Fibroblast of pulmonary artery (primary cell): ENCODE results near the gene PATL2.
"Not testable (repeated sequence)": the region's sequence is repeated elsewhere in the genome, so short reads cannot be mapped to it uniquely, and the experiment has no call there.

Experiments used
- DNase-seq: peaks from one replicate; pipeline ENCODE4 v3.0.0-alpha.2; 2010; ENCODE audit warnings: low read depth
- H3K4me3 ChIP-seq: replicated peaks from 2 replicates; pipeline ENCODE4 v1.5.1; 2011; ENCODE audit warnings: low read depth, mild to moderate bottlenecking, control low read depth, low read length, moderate library complexity
- TF ChIP-seq, protein P1 (sequence below): IDR thresholded peaks from 2 replicates; pipeline ENCODE4 v1.5.1; 2011; ENCODE audit warnings: mild to moderate bottlenecking, control low read depth, low read length, inconsistent platforms; ENCODE audit errors: missing control alignments

The PATL2 gene

DNA sequence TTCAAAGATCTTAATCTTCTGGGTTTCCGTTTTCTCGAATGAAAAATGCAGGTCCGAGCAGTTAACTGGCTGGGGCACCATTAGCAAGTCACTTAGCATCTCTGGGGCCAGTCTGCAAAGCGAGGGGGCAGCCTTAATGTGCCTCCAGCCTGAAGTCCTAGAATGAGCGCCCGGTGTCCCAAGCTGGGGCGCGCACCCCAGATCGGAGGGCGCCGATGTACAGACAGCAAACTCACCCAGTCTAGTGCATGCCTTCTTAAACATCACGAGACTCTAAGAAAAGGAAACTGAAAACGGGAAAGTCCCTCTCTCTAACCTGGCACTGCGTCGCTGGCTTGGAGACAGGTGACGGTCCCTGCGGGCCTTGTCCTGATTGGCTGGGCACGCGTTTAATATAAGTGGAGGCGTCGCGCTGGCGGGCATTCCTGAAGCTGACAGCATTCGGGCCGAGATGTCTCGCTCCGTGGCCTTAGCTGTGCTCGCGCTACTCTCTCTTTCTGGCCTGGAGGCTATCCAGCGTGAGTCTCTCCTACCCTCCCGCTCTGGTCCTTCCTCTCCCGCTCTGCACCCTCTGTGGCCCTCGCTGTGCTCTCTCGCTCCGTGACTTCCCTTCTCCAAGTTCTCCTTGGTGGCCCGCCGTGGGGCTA, at the start of gene PATL2, which contains the start of gene B2M:
Gene PATL2 (minus strand): TSS at position 228 of the 647 bp plus-strand sequence. CDS start 34,833 bp downstream, outside the sequence.
Gene B2M (plus strand): TSS at position 422 of the 647 bp plus-strand sequence. CDS start 30 bp downstream, at position 452.
- H3K4me3 ChIP-seq, result peak within 1 kb of the TSS; percentile 98
- TF ChIP-seq, protein P1, sequence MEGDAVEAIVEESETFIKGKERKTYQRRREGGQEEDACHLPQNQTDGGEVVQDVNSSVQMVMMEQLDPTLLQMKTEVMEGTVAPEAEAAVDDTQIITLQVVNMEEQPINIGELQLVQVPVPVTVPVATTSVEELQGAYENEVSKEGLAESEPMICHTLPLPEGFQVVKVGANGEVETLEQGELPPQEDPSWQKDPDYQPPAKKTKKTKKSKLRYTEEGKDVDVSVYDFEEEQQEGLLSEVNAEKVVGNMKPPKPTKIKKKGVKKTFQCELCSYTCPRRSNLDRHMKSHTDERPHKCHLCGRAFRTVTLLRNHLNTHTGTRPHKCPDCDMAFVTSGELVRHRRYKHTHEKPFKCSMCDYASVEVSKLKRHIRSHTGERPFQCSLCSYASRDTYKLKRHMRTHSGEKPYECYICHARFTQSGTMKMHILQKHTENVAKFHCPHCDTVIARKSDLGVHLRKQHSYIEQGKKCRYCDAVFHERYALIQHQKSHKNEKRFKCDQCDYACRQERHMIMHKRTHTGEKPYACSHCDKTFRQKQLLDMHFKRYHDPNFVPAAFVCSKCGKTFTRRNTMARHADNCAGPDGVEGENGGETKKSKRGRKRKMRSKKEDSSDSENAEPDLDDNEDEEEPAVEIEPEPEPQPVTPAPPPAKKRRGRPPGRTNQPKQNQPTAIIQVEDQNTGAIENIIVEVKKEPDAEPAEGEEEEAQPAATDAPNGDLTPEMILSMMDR, result no peak
- DNase-seq, result peak; percentile 98

DNA sequence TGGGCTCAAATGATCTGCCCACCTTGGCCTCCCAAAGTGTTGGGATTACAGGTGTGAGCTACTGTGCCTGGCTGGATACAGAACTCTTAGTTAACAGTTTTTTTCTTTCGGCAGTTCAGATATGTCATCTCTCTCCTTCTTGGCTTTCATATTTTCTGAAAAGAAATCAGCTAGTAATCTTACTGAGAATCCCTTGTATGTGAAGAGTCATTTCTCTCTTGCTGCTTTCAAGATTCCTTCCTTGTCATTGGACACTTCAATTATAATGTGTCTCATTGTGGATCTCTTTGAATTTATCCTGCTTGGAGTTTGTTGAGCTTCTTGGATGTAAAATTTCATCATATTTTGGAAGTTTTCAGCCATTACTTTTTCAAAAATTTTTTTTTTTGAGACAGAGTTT, 42.2 kb upstream of the PATL2 start:
- TF ChIP-seq, protein P1, result no peak
- DNase-seq, result no peak
- H3K4me3 ChIP-seq, result no peak overlapping the region

DNA sequence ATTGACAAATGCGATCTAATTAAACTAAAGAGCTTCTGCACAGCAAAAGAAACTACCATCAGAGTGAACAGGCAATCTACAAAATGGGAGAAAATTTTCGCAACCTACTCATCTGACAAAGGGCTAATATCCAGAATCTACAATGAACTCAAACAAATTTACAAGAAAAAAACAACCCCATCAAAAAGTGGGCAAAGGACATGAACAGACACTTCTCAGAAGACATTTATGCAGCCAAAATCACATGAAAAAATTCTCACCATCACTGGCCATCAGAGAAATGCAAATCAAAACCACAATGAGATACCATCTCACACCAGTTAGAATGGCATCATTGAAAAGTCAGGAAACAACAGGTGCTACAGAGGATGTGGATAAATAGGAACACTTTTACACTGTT, 32.3 kb upstream of the PATL2 start:
- not testable (repeated sequence) for DNase-seq, H3K4me3 ChIP-seq

DNA sequence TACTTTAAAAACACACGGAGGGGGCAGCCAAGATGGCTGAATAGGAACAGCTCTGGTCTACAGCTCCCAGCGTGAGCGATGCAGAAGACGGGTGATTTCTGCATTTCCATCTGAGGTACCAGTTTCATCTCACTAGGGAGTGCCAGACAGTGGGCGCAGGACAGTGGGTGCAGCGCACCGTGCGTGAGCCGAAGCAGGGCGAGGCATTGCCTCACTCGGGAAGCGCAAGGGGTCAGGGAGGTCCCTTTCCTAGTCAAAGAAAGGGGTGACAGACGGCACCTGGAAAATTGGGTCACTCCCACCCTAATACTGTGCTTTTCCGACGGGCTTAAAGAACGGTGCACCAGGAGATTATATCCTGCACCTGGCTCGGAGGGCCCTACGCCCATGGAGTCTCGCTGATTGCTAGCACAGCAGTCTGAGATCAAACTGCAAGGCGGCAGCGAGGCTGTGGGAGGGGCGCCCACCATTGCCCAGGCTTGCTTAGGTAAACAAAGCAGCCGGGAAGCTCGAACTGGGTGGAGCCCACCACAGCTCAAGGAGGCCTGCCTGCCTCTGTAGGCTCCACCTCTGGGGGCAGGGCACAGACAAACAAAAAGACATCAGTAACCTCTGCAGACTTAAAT, 28.2 kb upstream of the PATL2 start:
- not testable (repeated sequence) for DNase-seq, H3K4me3 ChIP-seq

DNA sequence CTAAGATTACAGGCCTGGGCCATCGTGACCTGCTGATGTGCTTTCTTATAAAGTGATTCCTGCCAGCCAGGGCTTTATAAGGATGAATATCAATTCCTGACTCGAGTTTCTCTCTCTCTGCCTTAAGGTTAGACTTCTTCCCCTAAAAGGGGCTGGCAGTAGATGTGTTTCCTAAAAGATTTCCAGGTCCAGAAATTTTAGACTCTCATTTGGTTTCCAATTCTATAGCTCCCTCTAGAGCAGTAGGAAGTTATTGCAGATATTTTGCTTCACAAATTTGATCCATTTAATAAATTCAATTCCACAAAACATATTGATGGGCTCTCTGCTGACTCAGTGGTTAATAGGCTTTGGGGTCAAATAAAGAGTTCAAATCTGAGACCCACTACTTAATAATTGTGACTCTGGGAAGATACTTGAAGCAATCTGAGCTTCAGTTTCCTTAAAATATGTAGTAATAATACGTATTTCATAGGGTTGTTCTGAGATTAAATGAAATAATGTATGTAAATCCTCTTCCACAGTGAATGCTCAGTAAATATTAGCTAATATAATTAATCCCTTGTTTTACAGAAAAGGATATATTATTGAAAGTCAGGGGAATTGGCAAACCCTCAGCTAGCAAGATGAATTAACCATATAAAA, 27.3 kb upstream of the PATL2 start:
- TF ChIP-seq, protein P1, result peak; percentile 76
- DNase-seq, result peak; percentile 82
- no peak overlapping the region for H3K4me3 ChIP-seq

DNA sequence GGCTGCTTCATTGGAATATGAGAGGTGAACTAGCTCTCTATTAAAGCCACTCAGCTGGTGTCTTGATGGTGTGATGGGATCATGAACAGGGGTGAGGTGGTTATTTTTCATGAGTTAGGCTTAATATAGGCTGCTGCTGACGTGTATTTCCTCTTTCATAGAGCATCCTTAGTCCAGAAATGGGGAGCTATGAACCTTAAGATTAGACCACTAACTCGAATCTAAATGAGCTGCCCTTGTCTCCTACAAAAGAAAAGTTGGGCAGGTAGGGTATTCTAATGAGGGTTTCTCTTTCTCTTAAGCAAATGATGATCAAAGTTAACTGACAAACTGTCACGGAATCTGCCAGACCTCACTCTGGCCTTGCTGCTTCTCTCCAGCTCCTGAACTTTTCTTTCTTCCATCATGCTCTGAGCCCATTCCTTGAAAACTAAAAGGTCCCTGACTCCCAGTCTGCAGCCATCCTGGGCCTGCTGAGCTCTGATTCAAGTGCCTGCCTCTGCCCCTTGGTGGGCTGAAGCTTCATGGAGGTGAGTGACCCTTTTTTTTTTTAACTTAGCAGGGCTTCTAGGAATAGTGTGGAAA, 25.1 kb upstream of the PATL2 start, which contains the start of gene TRIM69:
Gene TRIM69 (plus strand): TSS at position 348 of the 585 bp plus-strand sequence. CDS start 177 bp downstream, at position 525.
- TF ChIP-seq, protein P1, result no peak

DNA sequence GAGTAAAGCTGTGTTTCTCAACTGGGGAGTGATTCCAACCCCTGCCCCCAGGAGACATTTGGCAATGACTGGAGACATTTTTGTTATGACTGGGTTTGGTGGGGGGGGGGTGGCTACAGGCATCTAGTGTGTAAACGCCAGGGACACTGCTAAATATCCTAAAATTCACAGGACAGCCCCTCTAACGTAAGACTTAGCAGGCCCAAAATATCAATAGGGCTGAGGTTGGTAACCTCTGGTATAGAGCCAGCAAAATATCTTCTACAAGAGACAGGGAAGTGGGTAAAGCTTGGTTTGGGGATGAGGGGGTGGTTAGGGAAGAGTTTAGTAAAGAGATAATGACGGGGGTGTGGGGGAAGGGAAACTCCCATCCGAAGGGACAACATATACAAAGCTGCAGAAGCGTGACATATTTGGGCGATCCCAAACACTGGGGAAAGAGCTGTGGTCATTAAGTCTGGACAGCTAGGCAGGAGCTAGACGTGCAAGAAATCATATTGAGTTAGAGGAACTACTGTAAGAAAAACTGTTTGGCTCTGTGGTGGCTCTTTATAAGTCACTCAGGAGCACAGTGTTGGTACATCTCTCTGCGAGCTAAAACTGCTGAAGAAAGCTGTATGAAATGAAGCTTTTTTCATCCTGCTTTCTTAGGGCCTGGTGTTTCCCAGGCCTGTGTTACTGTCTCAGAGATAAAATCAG, 24.5 kb upstream of the PATL2 start:
- no peak overlapping the region for H3K4me3 ChIP-seq
- TF ChIP-seq, protein P1, result no peak
- DNase-seq, result peak; percentile 48

More for the DNA sequence above, 25.1 kb upstream of the PATL2 start, which contains the start of gene TRIM69:
- H3K4me3 ChIP-seq, result no peak within 1 kb of the TSS
- DNase-seq, result no peak
